IMR-90 (cell line): ENCODE results near the gene TAAR8. TPM values are rescaled to one million over a fixed set of nuclear protein-coding genes. Genes with fewer than 3 reads are reported as not detected.

Experiments used
- ATAC-seq: fragments of 200-7000 bp; cut with Tn5 transposase; 2 replicates; pipeline ENCODE4 v1.9.1; 2020; ENCODE audit warnings: low read depth, mild to moderate bottlenecking, moderate library complexity
- BruUV-seq: library from RNA; stranded (reverse); fragments of 400-500 nt; replicated peaks from 2 replicates; lab custom pipeline; 2021; lab: Mats Ljungman, UMichigan
- CTCF ChIA-PET: fragments of 300-600 bp; formaldehyde crosslinking; extraction: SDS; loops from one replicate; lab custom pipeline; 2021; ENCODE audit warnings: antibody characterized with exemption; lab: Yijun Ruan, JAX
- POLR2A ChIA-PET: fragments of 300-600 bp; sonication (Branson Sonifier 250); formaldehyde crosslinking; loops from one replicate; lab custom pipeline; 2022; ENCODE audit warnings: antibody characterized with exemption; ENCODE audit not compliant: unreplicated experiment; lab: Charles Lee
- DNase-seq: peaks from one replicate; pipeline ENCODE4 v3.0.0; 2013
- H2AFZ ChIP-seq: replicated peaks from 2 replicates; pipeline ENCODE3; 2013; ENCODE audit warnings: low read length, mild to moderate bottlenecking; ENCODE audit not compliant: poor library complexity
- H2AK5ac ChIP-seq: 2 replicates; pipeline ENCODE4 v1.6.1; 2013; ENCODE audit warnings: low read depth, low read length, inconsistent platforms
- H2AK9ac ChIP-seq: replicated peaks from 2 replicates; pipeline ENCODE3; 2013; ENCODE audit warnings: mild to moderate bottlenecking, low read depth, low read length, moderate library complexity; ENCODE audit not compliant: poor library complexity
- H2BK120ac ChIP-seq: 2 replicates; pipeline ENCODE4 v1.6.1; 2013; ENCODE audit warnings: low read depth, low read length, inconsistent platforms
- H2BK15ac ChIP-seq: 3 replicates; pipeline ENCODE4 v1.6.1; 2013; ENCODE audit warnings: low read depth, low read length, inconsistent platforms
- H2BK20ac ChIP-seq: 2 replicates; pipeline ENCODE4 v1.6.1; 2013; ENCODE audit warnings: low read depth, mild to moderate bottlenecking, inconsistent platforms, low read length, moderate library complexity
- H2BK5ac ChIP-seq: 2 replicates; pipeline ENCODE4 v1.6.1; 2013; ENCODE audit warnings: mild to moderate bottlenecking, low read depth, low read length, inconsistent platforms; ENCODE audit not compliant: poor library complexity, severe bottlenecking
- H3K14ac ChIP-seq: replicated peaks from 2 replicates; pipeline ENCODE4 v1.6.1; 2013; ENCODE audit warnings: low read depth, low read length, inconsistent platforms
- H3K18ac ChIP-seq: 2 replicates; pipeline ENCODE4 v1.6.1; 2013; ENCODE audit warnings: low read depth, low read length, control low read depth
- H3K23ac ChIP-seq: 2 replicates; pipeline ENCODE4 v1.6.1; 2013; ENCODE audit warnings: low read depth, low read length, inconsistent platforms
- H3K27ac ChIP-seq: 2 replicates; pipeline ENCODE4 v1.5.1; 2013; ENCODE audit warnings: mild to moderate bottlenecking, control low read depth, low read length; ENCODE audit not compliant: insufficient read depth
- H3K27me3 ChIP-seq: 2 replicates; pipeline ENCODE4 v1.6.1; 2013; ENCODE audit warnings: low read length; ENCODE audit not compliant: control insufficient read depth, insufficient read depth
- H3K36me3 ChIP-seq: 2 replicates; pipeline ENCODE4 v1.6.1; 2013; ENCODE audit warnings: low read length, mixed read lengths; ENCODE audit not compliant: control insufficient read depth, insufficient read depth
- H3K4ac ChIP-seq: 2 replicates; pipeline ENCODE4 v1.6.1; 2013; ENCODE audit warnings: low read depth, low read length, inconsistent platforms
- H3K4me1 ChIP-seq: 2 replicates; pipeline ENCODE4 v1.6.1; 2013; ENCODE audit warnings: low read length, mixed read lengths; ENCODE audit not compliant: control insufficient read depth, insufficient read depth
- H3K4me2 ChIP-seq: 2 replicates; pipeline ENCODE4 v1.6.1; 2013; ENCODE audit warnings: low read depth, mild to moderate bottlenecking, control low read depth, low read length, moderate library complexity
- H3K4me3 ChIP-seq: 2 replicates; pipeline ENCODE4 v1.5.1; 2013; ENCODE audit warnings: low read depth, mild to moderate bottlenecking, control low read depth, low read length, moderate library complexity; ENCODE audit not compliant: insufficient read depth
- H3K56ac ChIP-seq: 2 replicates; pipeline ENCODE4 v1.6.1; 2013; ENCODE audit warnings: low read length, inconsistent platforms; ENCODE audit not compliant: insufficient read depth; ENCODE audit errors: extremely low read depth
- H3K79me1 ChIP-seq, 2 experiments: 2 replicates each; pipeline ENCODE4 v1.6.1; 2013; ENCODE audit warnings: low read length in 2 of 2, inconsistent platforms in 1 of 2, low read depth in 1 of 2
- H3K9ac ChIP-seq: 2 replicates; pipeline ENCODE4 v1.6.1; 2013; ENCODE audit warnings: low read depth, low read length, control low read depth
- H3K9me1 ChIP-seq: 2 replicates; pipeline ENCODE4 v1.6.1; 2013; ENCODE audit warnings: low read length, inconsistent platforms; ENCODE audit not compliant: insufficient read depth
- H3K9me3 ChIP-seq: 2 replicates; pipeline ENCODE4 v1.6.1; 2013; ENCODE audit warnings: low read length; ENCODE audit not compliant: control insufficient read depth, insufficient read depth
- H4K20me1 ChIP-seq: 2 replicates; pipeline ENCODE4 v1.6.1; 2013; ENCODE audit warnings: low read length, inconsistent platforms; ENCODE audit not compliant: insufficient read depth
- H4K5ac ChIP-seq: 2 replicates; pipeline ENCODE4 v1.6.1; 2013; ENCODE audit warnings: mild to moderate bottlenecking, low read depth, low read length, control low read depth
- H4K8ac ChIP-seq, 2 experiments: 2 replicates each; pipeline ENCODE4 v1.6.1; 2013; ENCODE audit warnings: low read depth in 2 of 2, low read length in 2 of 2, control low read depth in 1 of 2, inconsistent platforms in 1 of 2
- H4K91ac ChIP-seq: 2 replicates; pipeline ENCODE4 v1.6.1; 2013; ENCODE audit warnings: low read depth, low read length, inconsistent platforms; ENCODE audit not compliant: insufficient read depth
- BHLHE40 ChIP-seq: fragments of 150-350 bp; IDR thresholded peaks from 2 replicates; pipeline ENCODE4 v1.6.1; 2016; ENCODE audit warnings: mild to moderate bottlenecking, low read depth, low read length
- CEBPB ChIP-seq: IDR thresholded peaks from 2 replicates; pipeline ENCODE4 v1.6.1; 2012; ENCODE audit warnings: low read depth, low read length, improper control_type of control experiment
- CHD1 ChIP-seq: IDR thresholded peaks from 2 replicates; pipeline ENCODE4 v1.6.1; 2012; ENCODE audit warnings: low read depth, low read length, improper control_type of control experiment
- CTCF ChIP-seq: conservative IDR thresholded peaks from 2 replicates; pipeline ENCODE4 v1.5.1; 2012; ENCODE audit warnings: mild to moderate bottlenecking, low read depth, low read length, improper control_type of control experiment
- ELK1 ChIP-seq: fragments of 150-350 bp; IDR thresholded peaks from 2 replicates; pipeline ENCODE4 v1.6.1; 2016; ENCODE audit warnings: low read depth, mild to moderate bottlenecking, low read length, moderate library complexity, borderline replicate concordance
- FOS ChIP-seq: fragments of 150-350 bp; IDR thresholded peaks from 2 replicates; pipeline ENCODE4 v1.6.1; 2016; ENCODE audit warnings: low read depth, low read length
- MAFK ChIP-seq: IDR thresholded peaks from 2 replicates; pipeline ENCODE4 v1.6.1; 2012; ENCODE audit warnings: low read depth, low read length, improper control_type of control experiment
- MAZ ChIP-seq: IDR thresholded peaks from 2 replicates; pipeline ENCODE4 v1.6.1; 2012; ENCODE audit warnings: low read depth, mild to moderate bottlenecking, low read length, improper control_type of control experiment, moderate library complexity, borderline replicate concordance
- MXI1 ChIP-seq: IDR thresholded peaks from 2 replicates; pipeline ENCODE4 v1.6.1; 2012; ENCODE audit warnings: low read depth, mild to moderate bottlenecking, low read length, moderate library complexity, borderline replicate concordance
- NFE2L2 ChIP-seq: fragments of 150-350 bp; IDR thresholded peaks from 2 replicates; pipeline ENCODE4 v1.6.1; 2016; ENCODE audit warnings: low read depth, mild to moderate bottlenecking, low read length
- POLR2A ChIP-seq: IDR thresholded peaks from 2 replicates; pipeline ENCODE4 v1.6.1; 2012; ENCODE audit warnings: mild to moderate bottlenecking, low read depth, low read length
- RAD21 ChIP-seq: IDR thresholded peaks from 2 replicates; pipeline ENCODE4 v1.6.1; 2012; ENCODE audit warnings: low read length, improper control_type of control experiment
- RCOR1 ChIP-seq: IDR thresholded peaks from 2 replicates; pipeline ENCODE4 v1.6.1; 2012; ENCODE audit warnings: mild to moderate bottlenecking, low read length, improper control_type of control experiment; ENCODE audit not compliant: insufficient replicate concordance
- RFX5 ChIP-seq: IDR thresholded peaks from 2 replicates; pipeline ENCODE4 v1.8.0; 2012; ENCODE audit warnings: low read depth, mild to moderate bottlenecking, low read length, moderate library complexity
- SMC3 ChIP-seq: fragments of 150-350 bp; IDR thresholded peaks from 2 replicates; pipeline ENCODE4 v1.6.1; 2016; ENCODE audit warnings: low read depth, mild to moderate bottlenecking, antibody characterized with exemption, low read length, moderate library complexity
- USF2 ChIP-seq: fragments of 150-350 bp; IDR thresholded peaks from 2 replicates; pipeline ENCODE4 v1.6.1; 2017; ENCODE audit warnings: mild to moderate bottlenecking, antibody characterized with exemption, low read length, low read depth
- WGBS, 2 experiments: methylation state at CpG; one replicate each; pipeline versions ENCODE4 v1.1.5 to v1.1.7; 2013; ENCODE audit warnings: missing lambda C conversion rate in 2 of 2; ENCODE audit not compliant: insufficient read length in 1 of 2; ENCODE audit errors: extremely low coverage in 2 of 2; 5-methylcytosine and 5-hydroxymethylcytosine counted together
- dilution Hi-C: fragments of 300-500 bp; cut with HindIII; formaldehyde crosslinking; loops from one replicate; pipeline ENCODE4 v1.14.3; 2018; ENCODE audit warnings: low sequenced_read_pairs; ENCODE audit not compliant: unreplicated experiment
- in situ Hi-C: fragments of 300-500 bp; cut with MboI; formaldehyde crosslinking; loops from 3 replicates; pipeline ENCODE4 v1.14.3; 2019; ENCODE audit warnings: low sequenced_read_pairs, inconsistent platforms, mixed read lengths
- intact Hi-C: fragments of 100-400 bp; cut with micrococcal nuclease; formaldehyde crosslinking; loops from 2 replicates; pipeline ENCODE4 v1.10.0; 2022
- polyA plus RNA-seq, 3 experiments: library from polyadenylated mRNA; depleted of rRNA; stranded (reverse); fragments of >200 nt; gene quantifications; 2 replicates each; pipeline ENCODE4 v1.2.3, GENCODE V29; 2012; ENCODE audit warnings: low replicate concordance in 1 of 3
- total RNA-seq: library from RNA; depleted of rRNA; stranded (reverse); fragments of >200 nt; gene quantifications from 2 replicates; pipeline ENCODE4 v1.2.3, GENCODE V29; 2012

The TAAR8 gene
- total and polyA plus RNA-seq, 2 of the 4 experiments (the other 2 are of a cell fraction), result not detected

DNA sequence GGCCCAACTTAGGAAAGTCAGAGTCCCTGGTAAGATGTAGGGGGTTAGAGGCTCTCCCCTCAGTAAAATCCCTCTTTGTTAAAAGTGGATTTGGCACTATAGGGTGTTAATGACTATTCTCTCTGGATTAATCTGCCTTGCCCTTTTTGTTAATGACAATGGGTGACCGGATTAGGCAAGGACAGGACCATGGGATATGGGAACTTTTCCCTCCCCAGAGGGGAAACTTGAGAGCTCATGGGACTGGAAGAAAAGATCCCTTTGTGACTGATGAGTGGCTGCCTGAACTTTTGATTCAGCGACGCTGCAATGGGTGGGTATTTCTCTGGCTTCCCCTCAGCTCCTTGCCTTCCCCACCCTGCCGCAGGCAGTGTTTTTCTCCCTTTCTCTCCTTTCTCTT lies 26.6 kb upstream of the TAAR8 start:
- Histone ChIP-seq H2BK5ac (no peak overlapping the region), H3K27ac (no peak overlapping the region), H2AK5ac (no peak overlapping the region), H3K9me1 (no peaks in the 10 kb centered on the region), H3K9me3 (peaks cover 6% of the 10 kb centered on the region; the same call in 1 of the 2 replicates), H3K9ac (no peak overlapping the region), H3K23ac (no peak overlapping the region), H3K4me3 (no peak overlapping the region), H4K91ac (no peak overlapping the region), H3K14ac (no peak overlapping the region), H4K5ac (no peak overlapping the region), H3K4me1 (no peaks in the 10 kb centered on the region), H3K56ac (no peak overlapping the region), H3K4me2 (no peak overlapping the region), H2AFZ (no peak overlapping the region), H3K4ac (no peak overlapping the region), H4K20me1 (no peaks in the 10 kb centered on the region), H3K36me3 (no peaks in the 10 kb centered on the region), H4K8ac (no peak overlapping the region), H3K18ac (no peak overlapping the region), H2AK9ac (no peak overlapping the region), H3K27me3 (peaks cover 27% of the 10 kb centered on the region), H3K79me1 (no peaks in the 10 kb centered on the region), H2BK20ac (no peak overlapping the region), H2BK120ac (no peak overlapping the region), H2BK15ac (no peak overlapping the region)
- intact Hi-C loops (no loop called here), in situ Hi-C loops (no loop called here), dilution Hi-C loops (no loop called here)
- ChIA-PET CTCF (no interaction called here), POLR2A (no interaction called here)
- no peak for ATAC-seq
- WGBS, 2 experiments, result no CpG with 5 or more reads among the region's 4 CpGs
- DNase-seq, result no peak
- TF ChIP-seq NFE2L2, result no peak
- TF ChIP-seq ELK1, result no peak
- no peak for TF ChIP-seq RFX5
- TF ChIP-seq CEBPB, result no peak
- no peak for TF ChIP-seq POLR2A
- TF ChIP-seq SMC3, result no peak
- no peak for TF ChIP-seq USF2
- no peak for TF ChIP-seq MAFK
- TF ChIP-seq BHLHE40, result no peak
- no peak for TF ChIP-seq MXI1
- TF ChIP-seq RAD21, result no peak
- TF ChIP-seq RCOR1, result no peak
- TF ChIP-seq MAZ, result no peak
- no peak for TF ChIP-seq CTCF
- TF ChIP-seq CHD1, result no peak
- no peak for TF ChIP-seq FOS
- no TSS peak for BruUV-seq
